HEK293T (cell line): ENCODE results near the gene CGB3.

Source experiments
- CTCF ChIA-PET: fragments of 350-600 bp; formaldehyde crosslinking; extraction: SDS; loops from one replicate; lab custom pipeline; 2021; ENCODE audit warnings: antibody characterized with exemption, inconsistent platforms; lab: Yijun Ruan, JAX
- POLR2A ChIA-PET: fragments of 350-600 bp; formaldehyde crosslinking; extraction: SDS; loops from one replicate; lab custom pipeline; 2020; ENCODE audit warnings: antibody characterized with exemption, inconsistent platforms; lab: Yijun Ruan, JAX
- DNase-seq: peaks from one replicate; pipeline ENCODE4 v3.0.0; 2012; ENCODE audit warnings: mixed read lengths; ENCODE audit errors: extremely low spot score
- ARNT ChIP-seq: fragments of 450-650 bp; IDR thresholded peaks from 2 replicates; pipeline ENCODE4 v1.6.1; 2017; ENCODE audit warnings: mild to moderate bottlenecking
- BHLHE40 ChIP-seq: fragments of 450-650 bp; IDR thresholded peaks from 2 replicates; pipeline ENCODE4 v1.6.1; 2016; ENCODE audit warnings: mild to moderate bottlenecking, moderate library complexity, borderline replicate concordance
- CTBP1 ChIP-seq: fragments of 450-650 bp; IDR thresholded peaks from 2 replicates; pipeline ENCODE4 v1.6.1; 2016; ENCODE audit warnings: borderline replicate concordance
- ELF4 ChIP-seq: fragments of 450-650 bp; IDR thresholded peaks from 2 replicates; pipeline ENCODE4 v1.6.1; 2017; ENCODE audit warnings: antibody characterized with exemption
- FOXA1 ChIP-seq: fragments of 450-650 bp; IDR thresholded peaks from 2 replicates; pipeline ENCODE4 v1.6.1; 2016; ENCODE audit warnings: mild to moderate bottlenecking
- FOXK2 ChIP-seq: fragments of 450-650 bp; IDR thresholded peaks from 2 replicates; pipeline ENCODE4 v1.6.1; 2016; ENCODE audit warnings: mild to moderate bottlenecking
- FOXM1 ChIP-seq: fragments of 450-650 bp; IDR thresholded peaks from 2 replicates; pipeline ENCODE4 v1.6.1; 2017; ENCODE audit warnings: mild to moderate bottlenecking, borderline replicate concordance
- HDGF ChIP-seq: fragments of 450-650 bp; IDR thresholded peaks from 2 replicates; pipeline ENCODE4 v1.6.1; 2017; ENCODE audit warnings: antibody characterized with exemption, borderline replicate concordance
- L3MBTL2 ChIP-seq: fragments of 450-650 bp; conservative IDR thresholded peaks from 2 replicates; pipeline ENCODE4 v1.6.1; 2016; ENCODE audit warnings: mild to moderate bottlenecking
- LEF1 ChIP-seq: fragments of 450-650 bp; IDR thresholded peaks from 2 replicates; pipeline ENCODE4 v1.6.1; 2017; ENCODE audit warnings: mild to moderate bottlenecking, borderline replicate concordance
- NFRKB ChIP-seq: fragments of 450-650 bp; IDR thresholded peaks from 2 replicates; pipeline ENCODE4 v1.6.1; 2016; ENCODE audit warnings: mild to moderate bottlenecking, moderate library complexity
- PKNOX1 ChIP-seq: fragments of 450-650 bp; IDR thresholded peaks from 2 replicates; pipeline ENCODE4 v1.6.1; 2016
- SP1 ChIP-seq: fragments of 450-650 bp; IDR thresholded peaks from 2 replicates; pipeline ENCODE4 v1.6.1; 2017
- SUZ12 ChIP-seq: fragments of 450-650 bp; IDR thresholded peaks from 2 replicates; pipeline ENCODE4 v1.6.1; 2016; ENCODE audit warnings: mild to moderate bottlenecking
- TARDBP ChIP-seq: fragments of 450-650 bp; IDR thresholded peaks from 2 replicates; pipeline ENCODE4 v1.6.1; 2016
- ZNF384 ChIP-seq: fragments of 450-650 bp; IDR thresholded peaks from 2 replicates; pipeline ENCODE4 v1.6.1; 2016

The CGB3 gene

GRCh38 chr19:48993175-48994034 lies 30.7 kb downstream of the CGB3 start, which contains the start of the genes GYS1 and RUVBL2:
TSS of gene GYS1 (minus strand) at chr19:48993309. CDS start at chr19:48993112, 197 bp downstream.
TSS of gene RUVBL2 (plus strand) at chr19:48993887. CDS start at chr19:48993912, 25 bp downstream.
- ChIA-PET CTCF (interaction anchor here (0.6 to 3.5 kb wide), 25 partner anchors 10 to 801 kb away, joined by 3 to 26 read pairs (median 3); partner anchors contain the start of genes DHDH, FTL, IZUMO1 and LIN7B), POLR2A (interaction anchor here (0.7 to 2.3 kb wide), 18 partner anchors 10 to 206 kb away, joined by 3 to 12 read pairs (median 5); partner anchors contain the start of genes BAX, BCAT2 and PPP1R15A)

GRCh38 chr19:48992581-48993174 lies 31.5 kb downstream of the CGB3 start:
- CTCF ChIA-PET, result interaction anchor here (0.7 to 3.5 kb wide), 15 partner anchors 9 to 206 kb away, joined by 3 to 26 read pairs (median 4); partner anchors contain the start of genes DHDH and FTL
- no peak for DNase-seq
- POLR2A ChIA-PET, result interaction anchor here (0.9 to 2.3 kb wide), 18 partner anchors 9 to 206 kb away, joined by 3 to 12 read pairs (median 5); partner anchors contain the start of genes BAX, BCAT2 and PPP1R15A
- TF ChIP-seq ELF4, result no peak
- no peak for TF ChIP-seq PKNOX1
- no peak for TF ChIP-seq FOXK2
- no peak for TF ChIP-seq CTBP1
- TF ChIP-seq ARNT, result no peak
- no peak for TF ChIP-seq BHLHE40
- no peak for TF ChIP-seq L3MBTL2
- TF ChIP-seq SP1, result no peak
- no peak for TF ChIP-seq TARDBP
- no peak for TF ChIP-seq ZNF384
- TF ChIP-seq HDGF, result no peak
- TF ChIP-seq SUZ12, result no peak
- TF ChIP-seq FOXM1, result no peak
- no peak for TF ChIP-seq NFRKB
- no peak for TF ChIP-seq LEF1
- TF ChIP-seq FOXA1, result no peak

More at GRCh38 chr19:48993175-48994034, 30.7 kb downstream of the CGB3 start, which contains the start of the genes GYS1 and RUVBL2:
- DNase-seq, result peak; percentile 99
- TF ChIP-seq HDGF, result 0 out of 2 replicates have a peak, but pooled peaks have one; percentile 26
- no peak for TF ChIP-seq FOXM1
- peak; percentile 99 for TF ChIP-seq PKNOX1

GRCh38 chr19:48991873-48992580 lies 32.1 kb downstream of the CGB3 start:
- POLR2A ChIA-PET, result interaction anchor here (1.1 to 2.3 kb wide), 2 partner anchors 21 to 65 kb away, joined by 3 to 5 read pairs; no protein-coding TSS in a partner anchor
- CTCF ChIA-PET, result interaction anchor here (0.7 to 3.5 kb wide), 6 partner anchors 9 to 106 kb away, joined by 3 to 26 read pairs (median 4); no protein-coding TSS in a partner anchor
- DNase-seq, result peak; percentile 60
- TF ChIP-seq SP1, result no peak
- no peak for TF ChIP-seq ARNT
- TF ChIP-seq LEF1, result no peak
- TF ChIP-seq BHLHE40, result no peak
- no peak for TF ChIP-seq FOXM1
- TF ChIP-seq FOXA1, result no peak
- TF ChIP-seq ZNF384, result no peak
- TF ChIP-seq PKNOX1, result no peak
- no peak for TF ChIP-seq HDGF
- TF ChIP-seq CTBP1, result no peak
- no peak for TF ChIP-seq FOXK2
- TF ChIP-seq ELF4, result no peak
- no peak for TF ChIP-seq L3MBTL2
- TF ChIP-seq SUZ12, result no peak
- no peak for TF ChIP-seq TARDBP
- TF ChIP-seq NFRKB, result no peak

- ChIA-PET POLR2A (interaction anchor here (1.0 kb wide), 1 partner anchor 8 kb away, joined by 3 read pairs; no protein-coding TSS in a partner anchor), CTCF (interaction anchor here (3.5 kb wide), 1 partner anchor 14 kb away, joined by 26 read pairs; no protein-coding TSS in a partner anchor)
- no peak for DNase-seq
- TF ChIP-seq L3MBTL2, result no peak
- TF ChIP-seq ARNT, result no peak
- TF ChIP-seq SUZ12, result no peak
- TF ChIP-seq FOXA1, result no peak
- no peak for TF ChIP-seq BHLHE40
- no peak for TF ChIP-seq FOXK2
- no peak for TF ChIP-seq CTBP1
- no peak for TF ChIP-seq FOXM1
- no peak for TF ChIP-seq PKNOX1
- TF ChIP-seq HDGF, result no peak
- TF ChIP-seq ELF4, result no peak
These were observed 33.0 kb downstream of the CGB3 start for GRCh38 chr19:48991011-48991609.
